HepG2 (cell line): ENCODE measurements around the gene ZNF644. TPM values are rescaled to one million over a fixed set of nuclear protein-coding genes. Genes with fewer than 3 reads are reported as not detected.

ENCODE experiments used
- ATF7-NPFF ChIP-seq: sonication (generic); formaldehyde crosslinking; IDR thresholded peaks from 2 replicates; pipeline ENCODE4 v1.8.1; 2023; ENCODE audit warnings: mild to moderate bottlenecking, low read depth, missing genetic modification reagents, moderate library complexity
- EED ChIP-seq: sonication (generic); formaldehyde crosslinking; IDR thresholded peaks from 2 replicates; pipeline ENCODE4 v1.5.0; 2020; ENCODE audit warnings: mild to moderate bottlenecking, missing genetic modification reagents
- FOXP1 ChIP-seq, 2 experiments: fragments of 450-650 bp in 1 of 2; IDR thresholded peaks; 2 replicates each; pipeline ENCODE4 v1.6.1; 2017 to 2018; ENCODE audit warnings: antibody characterized with exemption in 1 of 2
- JUND ChIP-seq: sonication (generic); formaldehyde crosslinking; IDR thresholded peaks from 2 replicates; pipeline ENCODE4 v1.8.0; 2022; ENCODE audit warnings: mild to moderate bottlenecking, missing genetic modification reagents
- SAFB2 ChIP-seq: sonication (generic); formaldehyde crosslinking; IDR thresholded peaks from 2 replicates; pipeline ENCODE4 v1.5.1; 2020; ENCODE audit warnings: missing genetic modification reagents, low read depth, mild to moderate bottlenecking, borderline replicate concordance
- SCMH1 ChIP-seq: sonication (generic); formaldehyde crosslinking; IDR thresholded peaks from 2 replicates; pipeline ENCODE4 v1.9.0; 2021; ENCODE audit warnings: missing genetic modification reagents, mild to moderate bottlenecking, borderline replicate concordance
- THYN1 ChIP-seq: sonication (generic); formaldehyde crosslinking; IDR thresholded peaks from 2 replicates; pipeline ENCODE4 v1.8.1; 2023; ENCODE audit warnings: low read depth, mild to moderate bottlenecking, moderate library complexity, missing genetic modification reagents, borderline replicate concordance
- YY1 ChIP-seq: IDR thresholded peaks from 2 replicates; pipeline ENCODE4 v1.6.1; 2011; ENCODE audit warnings: low read length, low read depth, moderate library complexity, mild to moderate bottlenecking; ENCODE audit not compliant: insufficient read depth, insufficient replicate concordance
- ZBTB7B ChIP-seq: sonication (generic); formaldehyde crosslinking; IDR thresholded peaks from 2 replicates; pipeline ENCODE4 v1.4.0; 2020; ENCODE audit warnings: missing genetic modification reagents
- ZNF441 ChIP-seq: sonication (generic); formaldehyde crosslinking; IDR thresholded peaks from 2 replicates; pipeline ENCODE4 v1.7.0; 2021; ENCODE audit warnings: missing genetic modification reagents, borderline replicate concordance
- ZNF562 ChIP-seq: sonication (generic); formaldehyde crosslinking; IDR thresholded peaks from 2 replicates; pipeline ENCODE4 v1.8.0; 2022; ENCODE audit warnings: missing genetic modification reagents, borderline replicate concordance
- ZNF674 ChIP-seq: sonication (generic); formaldehyde crosslinking; IDR thresholded peaks from 2 replicates; pipeline ENCODE4 v1.5.0; 2020; ENCODE audit warnings: low read depth, mild to moderate bottlenecking, missing genetic modification reagents
- ZNF749 ChIP-seq: sonication (generic); formaldehyde crosslinking; IDR thresholded peaks from 2 replicates; pipeline ENCODE4 v1.8.0; 2022; ENCODE audit warnings: mild to moderate bottlenecking, missing genetic modification reagents, moderate library complexity, borderline replicate concordance
- polyA plus RNA-seq, 8 experiments: library from polyadenylated mRNA; depleted of rRNA in 3 of 8; stranded (reverse) in 7 of 8; unstranded in 1 of 8; fragments of >200 nt; fragmentation: Illumina TruSeq in 4 of 8; extraction: Trizol in 4 of 8; gene quantifications; 2 replicates each; pipeline versions ENCODE4 v1.2.1 to v1.2.3, GENCODE V29; 2011 to 2016; ENCODE audit warnings: low read depth in 4 of 8, missing spikeins in 1 of 8, mixed read lengths in 1 of 8; ENCODE audit not compliant: insufficient read depth in 1 of 8
- total RNA-seq, 5 experiments: library from RNA; depleted of rRNA; stranded (reverse); fragments of >200 nt; fragmentation: Illumina TruSeq; extraction: Trizol; gene quantifications; 2 replicates each; pipeline ENCODE4 v1.2.3, GENCODE V29; 2016; ENCODE audit warnings: low read depth in 1 of 5
- TF ChIP-seq, protein P1 (sequence below): sonication (generic); formaldehyde crosslinking; IDR thresholded peaks from 2 replicates; pipeline ENCODE4 v1.8.0; 2022; ENCODE audit warnings: missing genetic modification reagents, mild to moderate bottlenecking, borderline replicate concordance
- TF ChIP-seq, protein P2 (sequence below): sonication (generic); formaldehyde crosslinking; IDR thresholded peaks from 2 replicates; pipeline ENCODE4 v1.5.0; 2020; ENCODE audit warnings: missing genetic modification reagents
- TF ChIP-seq, protein P3 (sequence below): sonication (generic); formaldehyde crosslinking; IDR thresholded peaks from one replicate; pipeline ENCODE4 v1.5.1; 2020; ENCODE audit warnings: mild to moderate bottlenecking, missing genetic modification reagents; ENCODE audit errors: not compliant biosample characterization

Gene ZNF644
- total and polyA plus RNA-seq, 2 of the 13 experiments (the other 11 are each of a cell fraction or from before 2014, with no cell fraction given): 17.7 to 51.7 TPM

DNA sequence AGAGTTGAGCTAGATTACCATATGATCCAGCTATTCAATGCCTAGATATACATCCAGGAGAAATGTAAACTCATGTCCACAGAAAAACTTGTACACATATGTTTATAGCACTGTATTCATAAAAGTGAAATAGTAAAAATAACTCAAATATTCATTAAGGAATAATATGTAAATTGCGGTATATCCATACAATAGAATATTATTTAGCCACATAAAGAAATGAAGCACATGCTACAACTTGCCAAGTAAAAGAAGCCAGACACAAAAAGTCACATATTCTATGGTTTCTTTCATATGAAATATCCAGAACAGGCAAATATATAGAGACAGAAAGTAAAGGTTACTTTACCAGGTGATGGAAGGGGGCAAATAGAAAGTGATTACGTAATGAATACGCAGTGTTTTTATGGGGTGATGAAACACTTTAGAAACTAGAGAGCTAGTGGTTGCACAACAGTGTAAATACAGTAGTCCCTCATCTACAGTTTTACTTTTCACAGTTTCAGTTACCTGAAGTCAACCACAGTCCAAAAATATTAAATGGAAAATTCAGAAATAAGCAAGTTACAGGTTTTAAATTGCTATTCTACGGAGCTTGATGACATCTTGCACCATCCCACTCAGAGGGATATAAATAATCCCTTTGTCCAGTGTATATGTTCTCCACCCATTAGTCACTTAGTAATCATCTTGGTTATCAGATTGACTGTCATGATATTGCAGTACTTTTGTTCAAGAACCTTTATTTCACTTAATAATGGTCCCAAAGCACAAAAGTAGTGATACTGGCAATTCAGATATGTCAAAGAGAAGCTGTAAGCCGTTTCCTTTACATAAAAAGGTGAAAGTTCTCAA is 62.3 kb downstream of the ZNF644 start (continued):
- TF ChIP-seq, protein P1, sequence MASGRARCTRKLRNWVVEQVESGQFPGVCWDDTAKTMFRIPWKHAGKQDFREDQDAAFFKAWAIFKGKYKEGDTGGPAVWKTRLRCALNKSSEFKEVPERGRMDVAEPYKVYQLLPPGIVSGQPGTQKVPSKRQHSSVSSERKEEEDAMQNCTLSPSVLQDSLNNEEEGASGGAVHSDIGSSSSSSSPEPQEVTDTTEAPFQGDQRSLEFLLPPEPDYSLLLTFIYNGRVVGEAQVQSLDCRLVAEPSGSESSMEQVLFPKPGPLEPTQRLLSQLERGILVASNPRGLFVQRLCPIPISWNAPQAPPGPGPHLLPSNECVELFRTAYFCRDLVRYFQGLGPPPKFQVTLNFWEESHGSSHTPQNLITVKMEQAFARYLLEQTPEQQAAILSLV: no peak
- TF ChIP-seq, protein P2, sequence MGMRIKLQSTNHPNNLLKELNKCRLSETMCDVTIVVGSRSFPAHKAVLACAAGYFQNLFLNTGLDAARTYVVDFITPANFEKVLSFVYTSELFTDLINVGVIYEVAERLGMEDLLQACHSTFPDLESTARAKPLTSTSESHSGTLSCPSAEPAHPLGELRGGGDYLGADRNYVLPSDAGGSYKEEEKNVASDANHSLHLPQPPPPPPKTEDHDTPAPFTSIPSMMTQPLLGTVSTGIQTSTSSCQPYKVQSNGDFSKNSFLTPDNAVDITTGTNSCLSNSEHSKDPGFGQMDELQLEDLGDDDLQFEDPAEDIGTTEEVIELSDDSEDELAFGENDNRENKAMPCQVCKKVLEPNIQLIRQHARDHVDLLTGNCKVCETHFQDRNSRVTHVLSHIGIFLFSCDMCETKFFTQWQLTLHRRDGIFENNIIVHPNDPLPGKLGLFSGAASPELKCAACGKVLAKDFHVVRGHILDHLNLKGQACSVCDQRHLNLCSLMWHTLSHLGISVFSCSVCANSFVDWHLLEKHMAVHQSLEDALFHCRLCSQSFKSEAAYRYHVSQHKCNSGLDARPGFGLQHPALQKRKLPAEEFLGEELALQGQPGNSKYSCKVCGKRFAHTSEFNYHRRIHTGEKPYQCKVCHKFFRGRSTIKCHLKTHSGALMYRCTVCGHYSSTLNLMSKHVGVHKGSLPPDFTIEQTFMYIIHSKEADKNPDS (CRISPR knock-in tag): no peak
- TF ChIP-seq FOXP1 (IDR thresholded peaks at IDR 0.05): no peak
- TF ChIP-seq FOXP1 (CRISPR knock-in tag; IDR thresholded peaks at IDR 0.05): peak; percentile 65; the same call in 1 of the 2 replicates
- TF ChIP-seq ZNF674 (CRISPR knock-in tag): no peak
- TF ChIP-seq SAFB2 (CRISPR knock-in tag): no peak
- TF ChIP-seq YY1: no peak
- no peak for TF ChIP-seq ATF7-NPFF (CRISPR knock-in tag)
- TF ChIP-seq ZNF562: no peak
- TF ChIP-seq SCMH1 (CRISPR knock-in tag): no peak
- no peak for TF ChIP-seq THYN1
- TF ChIP-seq EED (CRISPR knock-in tag): no peak
- TF ChIP-seq JUND (CRISPR knock-in tag): no peak
- TF ChIP-seq, protein P3, sequence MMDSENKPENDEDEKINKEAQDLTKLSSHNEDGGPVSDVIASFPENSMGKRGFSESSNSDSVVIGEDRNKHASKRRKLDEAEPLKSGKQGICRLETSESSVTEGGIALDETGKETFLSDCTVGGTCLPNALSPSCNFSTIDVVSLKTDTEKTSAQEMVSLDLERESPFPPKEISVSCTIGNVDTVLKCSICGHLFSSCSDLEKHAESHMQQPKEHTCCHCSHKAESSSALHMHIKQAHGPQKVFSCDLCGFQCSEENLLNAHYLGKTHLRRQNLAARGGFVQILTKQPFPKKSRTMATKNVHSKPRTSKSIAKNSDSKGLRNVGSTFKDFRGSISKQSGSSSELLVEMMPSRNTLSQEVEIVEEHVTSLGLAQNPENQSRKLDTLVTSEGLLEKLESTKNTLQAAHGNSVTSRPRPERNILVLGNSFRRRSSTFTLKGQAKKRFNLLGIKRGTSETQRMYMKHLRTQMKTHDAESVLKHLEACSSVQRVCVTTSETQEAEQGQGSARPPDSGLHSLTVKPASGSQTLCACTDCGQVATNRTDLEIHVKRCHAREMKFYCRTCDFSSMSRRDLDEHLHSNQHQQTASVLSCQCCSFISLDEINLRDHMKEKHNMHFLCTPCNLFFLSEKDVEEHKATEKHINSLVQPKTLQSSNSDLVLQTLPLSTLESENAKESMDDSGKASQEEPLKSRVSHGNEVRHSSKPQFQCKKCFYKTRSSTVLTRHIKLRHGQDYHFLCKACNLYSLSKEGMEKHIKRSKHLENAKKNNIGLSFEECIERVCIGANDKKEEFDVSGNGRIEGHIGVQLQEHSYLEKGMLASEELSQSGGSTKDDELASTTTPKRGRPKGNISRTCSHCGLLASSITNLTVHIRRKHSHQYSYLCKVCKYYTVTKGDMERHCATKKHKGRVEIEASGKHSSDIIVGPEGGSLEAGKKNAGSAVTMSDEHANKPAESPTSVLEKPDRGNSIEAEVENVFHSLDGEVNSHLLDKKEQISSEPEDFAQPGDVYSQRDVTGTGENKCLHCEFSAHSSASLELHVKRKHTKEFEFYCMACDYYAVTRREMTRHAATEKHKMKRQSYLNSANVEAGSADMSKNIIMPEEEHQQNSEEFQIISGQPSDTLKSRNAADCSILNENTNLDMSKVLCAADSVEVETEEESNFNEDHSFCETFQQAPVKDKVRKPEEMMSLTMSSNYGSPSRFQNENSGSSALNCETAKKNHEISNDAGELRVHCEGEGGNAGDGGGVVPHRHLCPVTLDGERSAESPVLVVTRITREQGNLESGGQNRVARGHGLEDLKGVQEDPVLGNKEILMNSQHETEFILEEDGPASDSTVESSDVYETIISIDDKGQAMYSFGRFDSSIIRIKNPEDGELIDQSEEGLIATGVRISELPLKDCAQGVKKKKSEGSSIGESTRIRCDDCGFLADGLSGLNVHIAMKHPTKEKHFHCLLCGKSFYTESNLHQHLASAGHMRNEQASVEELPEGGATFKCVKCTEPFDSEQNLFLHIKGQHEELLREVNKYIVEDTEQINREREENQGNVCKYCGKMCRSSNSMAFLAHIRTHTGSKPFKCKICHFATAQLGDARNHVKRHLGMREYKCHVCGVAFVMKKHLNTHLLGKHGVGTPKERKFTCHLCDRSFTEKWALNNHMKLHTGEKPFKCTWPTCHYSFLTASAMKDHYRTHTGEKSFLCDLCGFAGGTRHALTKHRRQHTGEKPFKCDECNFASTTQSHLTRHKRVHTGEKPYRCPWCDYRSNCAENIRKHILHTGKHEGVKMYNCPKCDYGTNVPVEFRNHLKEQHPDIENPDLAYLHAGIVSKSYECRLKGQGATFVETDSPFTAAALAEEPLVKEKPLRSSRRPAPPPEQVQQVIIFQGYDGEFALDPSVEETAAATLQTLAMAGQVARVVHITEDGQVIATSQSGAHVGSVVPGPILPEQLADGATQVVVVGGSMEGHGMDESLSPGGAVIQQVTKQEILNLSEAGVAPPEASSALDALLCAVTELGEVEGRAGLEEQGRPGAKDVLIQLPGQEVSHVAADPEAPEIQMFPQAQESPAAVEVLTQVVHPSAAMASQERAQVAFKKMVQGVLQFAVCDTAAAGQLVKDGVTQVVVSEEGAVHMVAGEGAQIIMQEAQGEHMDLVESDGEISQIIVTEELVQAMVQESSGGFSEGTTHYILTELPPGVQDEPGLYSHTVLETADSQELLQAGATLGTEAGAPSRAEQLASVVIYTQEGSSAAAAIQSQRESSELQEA (CRISPR knock-in tag): no peak
- TF ChIP-seq ZNF441 (CRISPR knock-in tag): no peak
- no peak for TF ChIP-seq ZBTB7B (CRISPR knock-in tag)
- no peak for TF ChIP-seq ZNF749 (CRISPR knock-in tag)
